GF-D8 (cell line): ENCODE measurements around the gene ADAM12.
"Not testable (repeated sequence)": the region's sequence is repeated elsewhere in the genome, so short reads cannot be mapped to it uniquely, and the experiment has no call there.

Experiments used
- DNase-seq: peaks from one replicate; lab custom pipeline; 2025; lab: John Stamatoyannopoulos, UW

Gene ADAM12

DNA sequence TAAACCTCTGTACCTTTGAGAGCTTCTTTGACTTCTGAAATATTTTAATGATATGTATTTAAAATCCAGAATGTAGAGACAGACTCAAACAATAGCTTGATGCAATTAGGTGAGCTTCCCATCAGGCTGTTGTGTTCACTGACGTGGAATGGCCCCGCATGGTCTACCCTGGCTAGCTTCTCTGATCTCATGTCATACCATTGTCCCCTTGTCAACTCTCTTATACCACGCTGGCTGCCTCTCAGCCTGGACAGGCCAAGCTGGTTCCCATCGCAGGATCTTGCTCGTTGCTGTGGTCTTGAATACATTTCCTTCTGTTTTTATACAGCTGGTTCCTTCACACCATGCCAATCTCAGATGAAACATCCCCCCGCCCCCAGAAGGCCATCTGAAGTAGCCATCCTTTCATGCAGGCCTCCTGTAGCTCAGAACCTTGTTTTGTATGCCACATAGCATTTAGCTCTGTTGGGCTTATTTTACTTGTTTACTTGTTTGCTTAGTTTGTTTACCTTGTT lies 407.7 kb downstream of the ADAM12 start:
- no peak for DNase-seq

DNA sequence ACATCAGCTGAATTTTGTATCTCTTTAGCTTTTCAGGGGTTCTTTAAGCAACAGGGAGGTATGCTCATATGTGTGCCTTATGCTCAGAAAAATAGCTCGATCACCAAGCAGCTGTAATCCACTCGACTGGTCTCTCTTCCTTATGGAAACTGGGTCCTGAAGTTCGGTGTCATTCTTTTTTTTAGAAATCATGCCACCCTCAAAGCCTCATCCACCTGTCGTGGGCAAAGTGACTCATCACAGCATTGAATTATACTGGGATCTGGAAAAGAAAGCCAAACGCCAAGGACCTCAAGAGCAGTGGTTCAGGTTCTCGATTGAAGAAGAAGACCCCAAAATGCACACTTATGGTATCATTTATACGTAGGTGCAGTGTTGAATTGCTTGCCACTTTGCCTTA lies 408.3 kb downstream of the ADAM12 start:
- no peak for DNase-seq

DNA sequence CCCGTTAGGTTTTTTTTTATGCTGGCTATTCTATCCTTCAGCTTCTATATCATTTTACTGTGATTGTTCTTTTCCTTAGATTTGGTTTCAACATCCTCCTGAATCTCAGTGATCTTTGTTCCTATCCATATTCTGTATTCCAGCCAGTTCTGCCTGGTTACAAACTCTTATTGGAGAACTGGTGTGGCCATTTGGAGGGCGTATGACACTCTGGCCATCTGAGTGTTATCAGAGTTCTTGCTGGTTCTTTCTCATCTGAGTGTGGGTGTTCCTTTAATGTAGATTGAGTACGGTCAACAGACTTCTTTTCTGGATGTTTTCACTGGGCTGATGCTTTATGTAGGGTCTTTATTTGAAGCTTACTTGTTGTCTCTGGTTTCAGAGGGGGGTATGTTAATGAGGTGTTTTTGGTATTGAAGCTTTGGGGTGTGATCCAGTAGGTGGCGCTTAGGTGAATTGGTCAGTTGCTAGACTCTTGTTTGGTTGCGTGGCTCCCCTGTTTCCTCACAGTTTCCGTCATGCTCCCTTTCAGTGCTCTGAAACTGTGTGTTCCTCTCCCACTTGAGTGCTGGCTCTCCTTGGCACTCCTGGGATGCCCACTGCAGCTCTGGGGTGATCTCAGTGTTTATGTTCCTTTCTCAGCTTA lies 411.2 kb downstream of the ADAM12 start:
- no peak for DNase-seq

DNA sequence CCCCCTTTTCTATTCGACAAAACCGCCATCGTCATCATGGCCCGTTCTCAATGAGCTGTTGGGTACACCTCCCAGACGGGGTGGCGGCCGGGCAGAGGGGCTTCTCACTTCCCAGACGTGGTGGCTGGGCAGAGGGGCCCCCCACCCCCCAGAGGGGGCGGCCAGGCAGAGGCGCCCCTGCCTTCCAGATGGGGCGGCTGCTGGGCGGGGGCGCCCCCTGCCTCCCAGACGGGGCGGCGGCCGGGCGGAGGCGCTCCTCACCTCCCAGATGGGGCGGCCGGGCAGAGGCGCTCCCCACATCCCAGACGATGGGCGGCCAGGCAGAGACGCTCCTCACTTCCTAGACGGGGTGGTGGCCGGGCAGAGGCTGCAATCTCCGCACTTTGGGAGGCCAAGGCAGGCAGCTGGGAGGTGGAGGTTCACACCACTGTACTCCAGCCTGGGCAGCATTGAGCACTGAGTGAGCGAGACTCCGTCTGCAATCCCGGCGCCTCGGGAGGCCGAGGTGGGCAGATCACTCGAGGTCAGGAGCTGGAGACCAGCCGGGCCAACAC lies 418.1 kb downstream of the ADAM12 start:
- DNase-seq, result not testable (repeated sequence)

DNA sequence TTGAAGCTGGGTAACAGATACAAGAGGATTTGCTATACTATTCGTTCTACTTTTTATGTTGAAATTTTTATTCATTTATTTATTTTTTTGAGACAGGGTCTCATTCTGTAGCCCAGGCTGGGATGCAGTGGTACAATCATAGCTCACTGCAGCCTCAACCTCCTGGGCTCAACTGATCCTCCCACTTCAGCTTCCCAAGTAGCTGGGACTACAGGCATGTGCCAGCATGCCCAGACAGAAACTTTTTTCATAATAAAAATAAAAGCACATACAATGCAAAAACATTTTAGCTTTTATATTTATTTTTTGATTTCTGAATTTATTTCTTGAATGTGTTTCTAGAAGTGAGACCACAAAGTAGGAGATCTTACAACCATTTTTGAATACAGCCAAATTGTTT lies 420.7 kb downstream of the ADAM12 start:
- no peak for DNase-seq

DNA sequence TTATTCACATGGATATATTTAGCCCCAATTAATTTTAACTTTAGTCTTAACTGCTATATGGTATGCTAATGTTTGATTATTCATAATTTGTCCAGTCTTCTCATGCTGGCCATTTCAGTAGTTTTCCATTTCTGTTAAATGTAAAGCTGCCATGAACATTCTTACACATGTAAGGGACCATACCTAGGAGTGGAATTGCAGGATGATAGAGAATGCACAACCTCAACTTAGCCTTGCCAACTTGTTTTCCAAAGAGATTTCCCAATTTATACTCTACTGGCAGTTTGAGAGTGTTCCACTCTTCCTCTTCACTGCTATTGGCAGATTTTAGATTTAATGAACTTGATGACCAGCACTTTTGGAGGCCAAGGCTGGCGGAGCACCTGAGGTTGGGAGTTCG lies 423.7 kb downstream of the ADAM12 start:
- DNase-seq, result no peak
